Neuronal stem cell (in vitro differentiated cells): ENCODE measurements around the gene FAAP100.

Source experiments
- DNase-seq: peaks from one replicate; pipeline ENCODE4 v3.0.0-alpha.2; 2013; ENCODE audit warnings: low spot score
- H2AFZ ChIP-seq: one replicate; pipeline ENCODE4 v1.6.1; 2013; ENCODE audit warnings: mild to moderate bottlenecking, low read length, inconsistent platforms
- H2AK5ac ChIP-seq: 2 replicates; pipeline ENCODE4 v1.6.1; 2013; ENCODE audit warnings: low read depth, mild to moderate bottlenecking, inconsistent platforms, low read length, moderate library complexity, mixed read lengths
- H2BK120ac ChIP-seq: 2 replicates; pipeline ENCODE4 v1.6.1; 2013; ENCODE audit warnings: low read depth, mild to moderate bottlenecking, inconsistent platforms, low read length, moderate library complexity, mixed read lengths
- H2BK12ac ChIP-seq: one replicate; pipeline ENCODE4 v1.6.1; 2013; ENCODE audit warnings: low read length, inconsistent platforms
- H2BK15ac ChIP-seq: 2 replicates; pipeline ENCODE4 v1.6.1; 2013; ENCODE audit warnings: mild to moderate bottlenecking, low read length, inconsistent platforms, mixed read lengths
- H2BK5ac ChIP-seq: one replicate; pipeline ENCODE4 v1.6.1; 2013; ENCODE audit warnings: inconsistent platforms, mild to moderate bottlenecking, low read length, moderate library complexity
- H3K14ac ChIP-seq: one replicate; pipeline ENCODE4 v1.6.1; 2013; ENCODE audit warnings: low read length, inconsistent platforms
- H3K18ac ChIP-seq: 2 replicates; pipeline ENCODE4 v1.6.1; 2013; ENCODE audit warnings: low read length, inconsistent platforms
- H3K23ac ChIP-seq: 2 replicates; pipeline ENCODE4 v1.6.1; 2013; ENCODE audit warnings: low read depth, mild to moderate bottlenecking, mixed read lengths, low read length, inconsistent platforms; ENCODE audit not compliant: poor library complexity
- H3K27ac ChIP-seq: replicated peaks from 3 replicates; pipeline ENCODE4 v1.5.1; 2013; ENCODE audit warnings: low read length, inconsistent platforms
- H3K27me3 ChIP-seq, 3 experiments: 2 replicates each; pipeline ENCODE4 v1.6.1; 2013; ENCODE audit warnings: low read length in 3 of 3, mild to moderate bottlenecking in 2 of 3, inconsistent platforms in 1 of 3, low read depth in 1 of 3, mixed read lengths in 1 of 3, moderate library complexity in 1 of 3; ENCODE audit not compliant: control insufficient read depth in 3 of 3, insufficient read depth in 3 of 3
- H3K36me3 ChIP-seq, 2 donors: replicated peaks in 1 of 2; 2 replicates each; pipeline ENCODE4 v1.6.1; 2013; ENCODE audit warnings: low read length in 2 of 2; ENCODE audit not compliant: control insufficient read depth in 2 of 2, insufficient read depth in 2 of 2
- H3K4ac ChIP-seq: 2 replicates; pipeline ENCODE4 v1.6.1; 2013; ENCODE audit warnings: inconsistent platforms, mild to moderate bottlenecking, low read length, moderate library complexity
- H3K4me1 ChIP-seq, 2 donors: 1 replicate in 1 of 2; 2 replicates in 1 of 2; pipeline ENCODE4 v1.6.1; 2013; ENCODE audit warnings: low read length in 2 of 2, low read depth in 1 of 2; ENCODE audit not compliant: control insufficient read depth in 2 of 2, insufficient read depth in 1 of 2
- H3K4me2 ChIP-seq: one replicate; pipeline ENCODE4 v1.6.1; 2013; ENCODE audit warnings: mild to moderate bottlenecking, low read length, inconsistent platforms; ENCODE audit not compliant: insufficient read depth, poor library complexity, severe bottlenecking
- H3K4me3 ChIP-seq, 2 donors: 2 replicates each; pipeline ENCODE4 v1.5.1; 2013; ENCODE audit warnings: low read length in 2 of 2, mild to moderate bottlenecking in 2 of 2, inconsistent platforms in 1 of 2, moderate library complexity in 1 of 2
- H3K79me1 ChIP-seq: one replicate; pipeline ENCODE4 v1.6.1; 2013; ENCODE audit warnings: low read depth, mild to moderate bottlenecking, inconsistent platforms, low read length, moderate library complexity
- H3K9ac ChIP-seq: one replicate; pipeline ENCODE4 v1.6.1; 2013; ENCODE audit warnings: mild to moderate bottlenecking, low read depth, low read length, inconsistent platforms; ENCODE audit not compliant: poor library complexity
- H3K9me3 ChIP-seq, 2 donors: replicated peaks in 1 of 2; 2 replicates each; pipeline versions ENCODE3 to v1.6.1; 2013; ENCODE audit warnings: low read length in 2 of 2, mild to moderate bottlenecking in 2 of 2, inconsistent platforms in 1 of 2, low read depth in 1 of 2, mixed read lengths in 1 of 2, moderate library complexity in 1 of 2; ENCODE audit not compliant: control insufficient read depth in 2 of 2, insufficient read depth in 1 of 2
- H4K8ac ChIP-seq: one replicate; pipeline ENCODE4 v1.6.1; 2013; ENCODE audit warnings: low read depth, mild to moderate bottlenecking, inconsistent platforms, low read length, moderate library complexity
- H4K91ac ChIP-seq: one replicate; pipeline ENCODE4 v1.6.1; 2013; ENCODE audit warnings: low read length, low read depth, mild to moderate bottlenecking, inconsistent platforms; ENCODE audit not compliant: poor library complexity
- WGBS, 2 donors: extraction: QIAGEN DNeasy Blood & Tissue Kit; methylation state at CpG; one replicate each; pipeline ENCODE4 v1.1.7; 2013; ENCODE audit warnings: missing lambda C conversion rate in 2 of 2, mixed read lengths in 1 of 2; ENCODE audit not compliant: insufficient read length in 2 of 2, insufficient replicate concordance in 1 of 2; ENCODE audit errors: extremely low coverage in 2 of 2; 5-methylcytosine and 5-hydroxymethylcytosine counted together

FAAP100 gene

DNA sequence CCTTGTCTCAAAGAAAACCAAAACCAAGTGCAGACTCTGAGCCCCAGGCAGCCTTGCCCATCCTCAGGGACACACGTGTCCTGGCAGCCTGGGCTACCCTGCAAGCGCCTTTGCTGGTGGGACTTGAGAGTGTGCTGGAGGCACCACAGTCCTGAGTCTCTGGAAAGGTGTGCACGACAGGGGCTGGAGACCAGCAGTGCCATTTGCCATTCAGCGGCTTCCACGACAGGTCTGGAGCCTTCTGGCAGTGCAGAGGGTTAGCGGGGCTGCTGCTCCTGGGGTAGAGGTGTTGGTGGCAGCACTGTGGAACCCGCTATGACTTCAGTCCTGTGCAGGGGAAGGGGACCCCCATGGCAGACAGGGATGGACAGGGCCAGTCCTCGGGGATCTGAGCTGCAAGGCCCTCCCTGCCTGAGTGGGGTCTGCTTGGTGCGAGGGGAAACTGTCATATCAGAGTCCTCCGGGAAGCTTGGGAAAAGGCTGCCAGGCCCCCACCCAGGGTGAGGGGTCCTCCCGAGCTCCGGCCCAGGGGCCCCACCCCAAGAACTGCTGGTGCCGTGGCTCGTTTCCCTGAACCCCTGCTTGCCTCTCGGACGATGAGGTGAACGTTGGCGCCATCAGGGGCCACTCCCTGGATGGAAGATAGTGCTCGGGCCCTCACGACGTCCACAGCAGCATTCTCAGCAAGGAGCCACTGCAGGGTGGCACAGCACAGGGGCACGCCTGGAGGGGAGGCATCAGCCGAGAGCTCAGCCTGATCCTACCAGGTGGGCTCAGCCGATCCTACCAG lies 6.8 kb downstream of the FAAP100 start:
- no peak for DNase-seq
- Histone ChIP-seq H2AK5ac (no peak overlapping the region), H3K9ac (no peak overlapping the region), H2AFZ (no peak overlapping the region), H2BK120ac (no peak overlapping the region), H3K79me1 (peaks cover 16% of the 10 kb centered on the region), H2BK5ac (no peak overlapping the region), H3K4me3 (peak overlapping the region in 1 of 2 donors; percentile 33), H3K9me3 (no peaks in the 10 kb centered on the region), H3K4me1 (no peaks in the 10 kb centered on the region), H3K23ac (no peak overlapping the region), H3K27me3 (no peaks in the 10 kb centered on the region), H2BK15ac (no peak overlapping the region), H3K36me3 (peaks cover 54 to 90% of the 10 kb centered on the region in 2 donors), H3K14ac (peak overlapping the region; percentile 75), H3K27ac (no peak overlapping the region), H4K8ac (no peak overlapping the region), H3K18ac (no peak overlapping the region), H3K4ac (no peak overlapping the region), H2BK12ac (no peak overlapping the region), H4K91ac (no peak overlapping the region), H3K4me2 (no peak overlapping the region)
- no CpG with 5 or more reads among the region's 24 CpGs for WGBS, 2 donors

DNA sequence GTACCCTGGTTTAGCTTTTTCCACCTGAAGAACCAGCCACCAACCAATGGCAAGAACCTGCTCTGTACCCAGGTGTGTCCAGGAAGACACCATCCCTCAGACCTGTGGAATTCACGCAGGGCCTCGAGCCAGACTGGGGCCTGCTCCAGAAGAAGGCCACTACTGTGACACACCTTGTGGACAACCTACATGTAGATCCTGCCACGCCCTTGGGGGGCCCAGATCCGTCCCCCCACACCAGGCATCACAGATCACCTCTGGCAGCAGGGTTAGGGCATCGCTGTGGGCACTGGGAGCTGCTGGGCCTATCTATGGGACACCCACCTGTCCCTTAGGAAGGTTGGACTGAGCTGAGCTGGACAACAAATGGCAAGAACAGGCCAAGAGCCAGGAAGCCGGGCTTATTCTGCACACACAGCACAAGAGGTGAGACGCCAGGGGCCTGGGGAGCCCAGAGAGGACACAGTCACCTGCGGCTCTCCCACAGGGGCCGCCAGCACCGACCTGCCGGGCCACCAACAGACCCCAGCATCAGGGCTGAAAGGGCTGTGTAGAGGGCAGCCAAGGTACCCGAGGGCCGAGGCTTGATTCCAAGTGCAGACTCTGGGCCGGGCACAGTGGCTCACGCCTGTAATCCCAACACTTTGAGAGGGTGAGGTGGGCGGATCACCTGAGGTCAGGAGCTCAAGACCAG lies 7.7 kb downstream of the FAAP100 start:
- no peak overlapping the region for H3K23ac ChIP-seq
- H3K14ac ChIP-seq: no peak overlapping the region
- H3K4me3 ChIP-seq: no peak overlapping the region
- H3K27me3 ChIP-seq: no peaks in the 10 kb centered on the region
- H2BK12ac ChIP-seq: no peak overlapping the region
- H3K79me1 ChIP-seq: peaks cover 16% of the 10 kb centered on the region
- H2AFZ ChIP-seq: no peak overlapping the region
- no peak overlapping the region for H2BK120ac ChIP-seq
- no peaks in the 10 kb centered on the region for H3K4me1 ChIP-seq
- H3K18ac ChIP-seq: no peak overlapping the region
- no peaks in the 10 kb centered on the region for H3K9me3 ChIP-seq
- H2AK5ac ChIP-seq: no peak overlapping the region
- no peak overlapping the region for H4K91ac ChIP-seq
- no peak overlapping the region for H3K4me2 ChIP-seq
- H4K8ac ChIP-seq: no peak overlapping the region
- DNase-seq: no peak
- no peak overlapping the region for H3K27ac ChIP-seq
- peaks cover 49 to 88% of the 10 kb centered on the region in 2 donors for H3K36me3 ChIP-seq
- H2BK15ac ChIP-seq: no peak overlapping the region
- no peak overlapping the region for H2BK5ac ChIP-seq
- no peak overlapping the region for H3K4ac ChIP-seq
- no peak overlapping the region for H3K9ac ChIP-seq
- WGBS, 2 donors: no CpG with 5 or more reads among the region's 16 CpGs

DNA sequence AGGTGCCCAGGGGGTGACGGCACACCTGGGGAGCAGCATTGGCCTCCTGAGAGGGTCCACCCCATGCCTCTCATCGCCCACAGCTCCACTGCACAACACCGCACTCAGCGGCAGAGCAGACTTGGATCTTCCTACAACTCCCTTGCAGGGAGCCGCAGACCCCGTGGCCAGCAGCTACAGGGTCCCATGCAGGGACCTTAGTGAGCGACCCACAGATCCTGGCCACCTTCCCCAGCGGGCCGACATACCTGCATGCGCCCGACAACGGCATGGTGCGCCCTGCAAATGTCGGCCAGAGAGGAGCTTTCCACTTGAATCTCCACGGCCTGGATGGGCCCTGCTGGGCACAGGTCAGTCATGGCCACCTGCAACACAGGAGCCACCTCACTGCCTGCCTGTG lies 8.4 kb downstream of the FAAP100 start:
- H3K79me1 ChIP-seq: peaks cover 12% of the 10 kb centered on the region
- no CpG with 5 or more reads among the region's 15 CpGs for WGBS, 2 donors
- no peak overlapping the region for H3K27ac ChIP-seq
- H2AK5ac ChIP-seq: no peak overlapping the region
- H3K18ac ChIP-seq: no peak overlapping the region
- H3K4ac ChIP-seq: no peak overlapping the region
- H3K27me3 ChIP-seq: no peaks in the 10 kb centered on the region
- no peak overlapping the region for H3K9ac ChIP-seq
- no peak overlapping the region for H2BK5ac ChIP-seq
- no peak overlapping the region for H2AFZ ChIP-seq
- H2BK12ac ChIP-seq: no peak overlapping the region
- H3K4me2 ChIP-seq: no peak overlapping the region
- no peaks in the 10 kb centered on the region for H3K9me3 ChIP-seq
- no peak overlapping the region for H2BK15ac ChIP-seq
- H4K8ac ChIP-seq: no peak overlapping the region
- no peak overlapping the region for H4K91ac ChIP-seq
- no peak for DNase-seq
- H3K23ac ChIP-seq: peak overlapping the region; percentile 65
- no peak overlapping the region for H3K4me3 ChIP-seq
- H3K36me3 ChIP-seq: peaks cover 44 to 83% of the 10 kb centered on the region in 2 donors
- H3K14ac ChIP-seq: no peak overlapping the region
- no peaks in the 10 kb centered on the region for H3K4me1 ChIP-seq
- no peak overlapping the region for H2BK120ac ChIP-seq

DNA sequence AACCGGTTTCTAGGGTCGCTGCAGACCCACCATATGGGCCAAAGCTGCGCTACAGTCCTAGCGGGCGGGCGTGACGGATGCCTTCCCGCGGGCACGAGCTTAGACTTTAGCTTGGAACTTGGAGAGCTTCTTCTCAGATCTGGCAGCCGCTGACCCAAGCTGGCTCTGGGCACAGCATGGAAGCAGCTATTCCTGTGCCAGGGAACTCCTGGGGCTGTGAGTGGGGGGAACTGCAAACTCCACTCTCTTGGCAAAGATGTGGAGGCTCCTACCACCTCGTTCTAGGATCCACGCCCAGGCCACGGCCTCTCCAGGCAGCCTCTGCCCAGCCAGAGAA lies 8.8 kb downstream of the FAAP100 start:
- no peak overlapping the region for H2AK5ac ChIP-seq
- peaks cover 12% of the 10 kb centered on the region for H3K79me1 ChIP-seq
- H3K14ac ChIP-seq: no peak overlapping the region
- no peak overlapping the region for H3K4me3 ChIP-seq
- H2BK15ac ChIP-seq: no peak overlapping the region
- no peaks in the 10 kb centered on the region for H3K4me1 ChIP-seq
- no peaks in the 10 kb centered on the region for H3K27me3 ChIP-seq
- no peak overlapping the region for H2BK120ac ChIP-seq
- H2BK5ac ChIP-seq: no peak overlapping the region
- H3K18ac ChIP-seq: no peak overlapping the region
- no peak overlapping the region for H3K4me2 ChIP-seq
- H3K9me3 ChIP-seq: no peaks in the 10 kb centered on the region
- H3K4ac ChIP-seq: no peak overlapping the region
- no peak overlapping the region for H4K91ac ChIP-seq
- no CpG with 5 or more reads among the region's 14 CpGs for WGBS, 2 donors
- no peak overlapping the region for H2AFZ ChIP-seq
- H2BK12ac ChIP-seq: no peak overlapping the region
- H3K27ac ChIP-seq: no peak overlapping the region
- no peak overlapping the region for H4K8ac ChIP-seq
- peaks cover 44 to 83% of the 10 kb centered on the region in 2 donors for H3K36me3 ChIP-seq
- DNase-seq: no peak
- H3K23ac ChIP-seq: no peak overlapping the region
- no peak overlapping the region for H3K9ac ChIP-seq
